ENCODE measurements around the gene STPG2. TPM values are rescaled to one million over a fixed set of nuclear protein-coding genes. Genes with fewer than 3 reads are reported as not detected.

The STPG2 gene
- total RNA-seq, 1 donor from 2014 or later, result 0.14 TPM

- peak; percentile 42 for DNase-seq (ENCODE audit: low read depth)
- H3K27me3 ChIP-seq (ENCODE audit: insufficient read depth, low read length), result no peaks in the 10 kb centered on the region
- no peak overlapping the region for H2AFZ ChIP-seq (ENCODE audit: low read depth, low read length)
- no peak overlapping the region for H3K4me2 ChIP-seq (ENCODE audit: low read length)
- H3K27ac ChIP-seq (ENCODE audit: low read depth, low read length), result no peak overlapping the region
- H3K9me3 ChIP-seq (ENCODE audit: insufficient read depth, low read depth, low read length), result no peaks in the 10 kb centered on the region
- TF ChIP-seq CTCF (IDR thresholded peaks at IDR 0.05; ENCODE audit: insufficient read depth, low read depth, low read length), result no peak
- no peak for TF ChIP-seq EZH2 (IDR thresholded peaks at IDR 0.05; ENCODE audit: insufficient read depth, low read length)
- Mint-ChIP-seq H3K27ac (ENCODE audit: unreplicated experiment) (no peak overlapping the region), H3K27me3 (ENCODE audit: low read depth, unreplicated experiment) (no peaks in the 10 kb centered on the region), H3K9me3 (ENCODE audit: unreplicated experiment) (no peaks in the 10 kb centered on the region), H3K4me1 (ENCODE audit: low read depth, unreplicated experiment) (no peaks in the 10 kb centered on the region), H3K4me3 (ENCODE audit: unreplicated experiment) (no peak overlapping the region), H3K36me3 (ENCODE audit: low read depth, unreplicated experiment) (no peaks in the 10 kb centered on the region)
- H3K79me2 ChIP-seq (ENCODE audit: insufficient read depth, low read length), result no peaks in the 10 kb centered on the region
- H3K4me1 ChIP-seq (ENCODE audit: insufficient read depth, low read length), result no peaks in the 10 kb centered on the region
- no peak overlapping the region for H3K4me3 ChIP-seq (ENCODE audit: insufficient read depth, low read depth, low read length)
- no peak overlapping the region for H3K9ac ChIP-seq (ENCODE audit: low read length)
- no peaks in the 10 kb centered on the region for H3K36me3 ChIP-seq (ENCODE audit: insufficient read depth, low read length)
- no peak for FAIRE-seq
- H4K20me1 ChIP-seq (ENCODE audit: insufficient read depth, low read length), result no peaks in the 10 kb centered on the region
These were observed 496.3 kb downstream of the STPG2 start for GRCh38 chr4:97646997-97647396.

GRCh38 chr4:97645071-97645821, 498.0 kb downstream of the STPG2 start:
- H4K20me1 ChIP-seq (ENCODE audit: insufficient read depth, low read length), result no peaks in the 10 kb centered on the region
- H3K4me3 ChIP-seq (ENCODE audit: insufficient read depth, low read depth, low read length), result no peak overlapping the region
- H3K9ac ChIP-seq (ENCODE audit: low read length), result no peak overlapping the region
- no peaks in the 10 kb centered on the region for H3K9me3 ChIP-seq (ENCODE audit: insufficient read depth, low read depth, low read length)
- no peak overlapping the region for H2AFZ ChIP-seq (ENCODE audit: low read depth, low read length)
- H3K27me3 ChIP-seq (ENCODE audit: insufficient read depth, low read length), result no peaks in the 10 kb centered on the region
- no peak overlapping the region for H3K4me2 ChIP-seq (ENCODE audit: low read length)
- H3K4me1 Mint-ChIP-seq (ENCODE audit: low read depth, unreplicated experiment), result no peaks in the 10 kb centered on the region
- no peak overlapping the region for H3K4me3 Mint-ChIP-seq (ENCODE audit: unreplicated experiment)
- TF ChIP-seq EZH2 (IDR thresholded peaks at IDR 0.05; ENCODE audit: insufficient read depth, low read length), result no peak
- no peak for TF ChIP-seq CTCF (IDR thresholded peaks at IDR 0.05; ENCODE audit: insufficient read depth, low read depth, low read length)
- DNase-seq (ENCODE audit: low read depth) (no peak), FAIRE-seq (no peak)
- no peaks in the 10 kb centered on the region for H3K9me3 Mint-ChIP-seq (ENCODE audit: unreplicated experiment)
- no peaks in the 10 kb centered on the region for H3K36me3 Mint-ChIP-seq (ENCODE audit: low read depth, unreplicated experiment)
- H3K27ac ChIP-seq (ENCODE audit: low read depth, low read length), result no peak overlapping the region
- no peaks in the 10 kb centered on the region for H3K27me3 Mint-ChIP-seq (ENCODE audit: low read depth, unreplicated experiment)
- H3K4me1 ChIP-seq (ENCODE audit: insufficient read depth, low read length), result no peaks in the 10 kb centered on the region
- no peak overlapping the region for H3K27ac Mint-ChIP-seq (ENCODE audit: unreplicated experiment)
- H3K79me2 ChIP-seq (ENCODE audit: insufficient read depth, low read length), result no peaks in the 10 kb centered on the region
- H3K36me3 ChIP-seq (ENCODE audit: insufficient read depth, low read length), result no peaks in the 10 kb centered on the region

GRCh38 chr4:97643179-97643578, 500.1 kb downstream of the STPG2 start:
- H3K27ac ChIP-seq (ENCODE audit: low read depth, low read length), result no peak overlapping the region
- no peak overlapping the region for H3K27ac Mint-ChIP-seq (ENCODE audit: unreplicated experiment)
- TF ChIP-seq CTCF (IDR thresholded peaks at IDR 0.05; ENCODE audit: insufficient read depth, low read depth, low read length) (no peak), EZH2 (IDR thresholded peaks at IDR 0.05; ENCODE audit: insufficient read depth, low read length) (no peak)
- H3K36me3 ChIP-seq (ENCODE audit: insufficient read depth, low read length), result no peaks in the 10 kb centered on the region
- H3K4me3 Mint-ChIP-seq (ENCODE audit: unreplicated experiment), result no peak overlapping the region
- H3K9ac ChIP-seq (ENCODE audit: low read length), result no peak overlapping the region
- no peaks in the 10 kb centered on the region for H3K27me3 Mint-ChIP-seq (ENCODE audit: low read depth, unreplicated experiment)
- H3K27me3 ChIP-seq (ENCODE audit: insufficient read depth, low read length), result no peaks in the 10 kb centered on the region
- no peak overlapping the region for H3K4me3 ChIP-seq (ENCODE audit: insufficient read depth, low read depth, low read length)
- H4K20me1 ChIP-seq (ENCODE audit: insufficient read depth, low read length), result no peaks in the 10 kb centered on the region
- H3K36me3 Mint-ChIP-seq (ENCODE audit: low read depth, unreplicated experiment), result no peaks in the 10 kb centered on the region
- H3K9me3 ChIP-seq (ENCODE audit: insufficient read depth, low read depth, low read length), result no peaks in the 10 kb centered on the region
- FAIRE-seq, result no peak
- H3K79me2 ChIP-seq (ENCODE audit: insufficient read depth, low read length), result no peaks in the 10 kb centered on the region
- no peak overlapping the region for H2AFZ ChIP-seq (ENCODE audit: low read depth, low read length)
- H3K4me1 ChIP-seq (ENCODE audit: insufficient read depth, low read length), result no peaks in the 10 kb centered on the region
- no peak overlapping the region for H3K4me2 ChIP-seq (ENCODE audit: low read length)
- no peaks in the 10 kb centered on the region for H3K4me1 Mint-ChIP-seq (ENCODE audit: low read depth, unreplicated experiment)
- DNase-seq (ENCODE audit: low read depth), result no peak
- no peaks in the 10 kb centered on the region for H3K9me3 Mint-ChIP-seq (ENCODE audit: unreplicated experiment)

All from astrocyte (in vitro differentiated cells and primary cell).